ENCODE results near the gene LRIT3. TPM values are rescaled to one million over a fixed set of nuclear protein-coding genes. Genes with fewer than 3 reads are reported as not detected.

LRIT3 gene
- total and polyA plus RNA-seq, 2 of the 8 experiments (the other 6 are each of a cell fraction or from before 2014, with no cell fraction given), result 0.11 TPM; not detected in 1

GRCh38 chr4:109816894-109817293 is 31.0 kb upstream of the LRIT3 start (continued):
- TF ChIP-seq CHD7 (IDR thresholded peaks at IDR 0.05; ENCODE audit: insufficient replicate concordance, low read length), result no peak
- TF ChIP-seq CEBPB (IDR thresholded peaks at IDR 0.05; ENCODE audit: low read depth, low read length), result no peak
- no peak for TF ChIP-seq JUN (IDR thresholded peaks at IDR 0.05; ENCODE audit: low read depth, low read length)
- TF ChIP-seq POU5F1 (IDR thresholded peaks at IDR 0.05; ENCODE audit: low read depth, low read length), result no peak
- no peak for TF ChIP-seq NRF1 (IDR thresholded peaks at IDR 0.05; ENCODE audit: low read depth, low read length)

Measured in H1 (cell line).